ENCODE data around the gene ZBTB20.

GRCh38 chr3:114498539-114499370 lies 648.3 kb downstream of the ZBTB20 start:
- TF ChIP-seq CTCF (conservative IDR thresholded peaks at IDR 0.05; ENCODE audit: low read depth, low read length) (no peak), POLR2A (IDR thresholded peaks at IDR 0.05; ENCODE audit: low read depth, low read length) (no peak), MXI1 (IDR thresholded peaks at IDR 0.05; ENCODE audit: borderline replicate concordance, low read depth, low read length) (no peak), RCOR1 (IDR thresholded peaks at IDR 0.05; ENCODE audit: insufficient replicate concordance, low read length) (no peak), RFX5 (IDR thresholded peaks at IDR 0.05; ENCODE audit: low read depth, low read length) (no peak), BHLHE40 (IDR thresholded peaks at IDR 0.05; ENCODE audit: low read depth, low read length) (no peak), MAZ (IDR thresholded peaks at IDR 0.05; ENCODE audit: borderline replicate concordance, low read depth, low read length) (no peak), CEBPB (IDR thresholded peaks at IDR 0.05; ENCODE audit: low read depth, low read length) (no peak), RAD21 (IDR thresholded peaks at IDR 0.05; ENCODE audit: low read length) (no peak), CHD1 (IDR thresholded peaks at IDR 0.05; ENCODE audit: low read depth, low read length) (no peak), FOS (IDR thresholded peaks at IDR 0.05; ENCODE audit: low read depth, low read length) (peak; percentile 48)
- TF ChIP-seq, protein P1, sequence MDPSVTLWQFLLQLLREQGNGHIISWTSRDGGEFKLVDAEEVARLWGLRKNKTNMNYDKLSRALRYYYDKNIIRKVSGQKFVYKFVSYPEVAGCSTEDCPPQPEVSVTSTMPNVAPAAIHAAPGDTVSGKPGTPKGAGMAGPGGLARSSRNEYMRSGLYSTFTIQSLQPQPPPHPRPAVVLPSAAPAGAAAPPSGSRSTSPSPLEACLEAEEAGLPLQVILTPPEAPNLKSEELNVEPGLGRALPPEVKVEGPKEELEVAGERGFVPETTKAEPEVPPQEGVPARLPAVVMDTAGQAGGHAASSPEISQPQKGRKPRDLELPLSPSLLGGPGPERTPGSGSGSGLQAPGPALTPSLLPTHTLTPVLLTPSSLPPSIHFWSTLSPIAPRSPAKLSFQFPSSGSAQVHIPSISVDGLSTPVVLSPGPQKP (IDR thresholded peaks at IDR 0.05; ENCODE audit: borderline replicate concordance, low read depth, low read length) = no peak
- TF ChIP-seq, protein P2, sequence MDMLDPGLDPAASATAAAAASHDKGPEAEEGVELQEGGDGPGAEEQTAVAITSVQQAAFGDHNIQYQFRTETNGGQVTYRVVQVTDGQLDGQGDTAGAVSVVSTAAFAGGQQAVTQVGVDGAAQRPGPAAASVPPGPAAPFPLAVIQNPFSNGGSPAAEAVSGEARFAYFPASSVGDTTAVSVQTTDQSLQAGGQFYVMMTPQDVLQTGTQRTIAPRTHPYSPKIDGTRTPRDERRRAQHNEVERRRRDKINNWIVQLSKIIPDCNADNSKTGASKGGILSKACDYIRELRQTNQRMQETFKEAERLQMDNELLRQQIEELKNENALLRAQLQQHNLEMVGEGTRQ (IDR thresholded peaks at IDR 0.05; ENCODE audit: low read depth, low read length) = no peak

All from IMR-90 (cell line).